NCI-H1092 (cell line): Measurements from ENCODE around the gene TGFBRAP1.
A peak's percentile ranks its signal among the peaks of the same experiment; 100 is the strongest.

Source experiments
- DNase-seq: peaks from one replicate; lab custom pipeline; 2025; lab: John Stamatoyannopoulos, UW

TGFBRAP1 gene

GRCh38 chr2:105238664-105239240 lies 90.8 kb downstream of the TGFBRAP1 start:
- DNase-seq, result no peak

- no peak for DNase-seq
Measured at GRCh38 chr2:105237045-105237765, 92.3 kb downstream of the TGFBRAP1 start.

GRCh38 chr2:105236060-105236424 lies 93.5 kb downstream of the TGFBRAP1 start:
- no peak for DNase-seq

- DNase-seq, result peak; percentile 57
Measured at GRCh38 chr2:105235388-105236059, 94.0 kb downstream of the TGFBRAP1 start.

GRCh38 chr2:105231232-105231619 lies 98.3 kb downstream of the TGFBRAP1 start:
- no peak for DNase-seq

- DNase-seq, result no peak
Measured at GRCh38 chr2:105224444-105224843, 105.1 kb downstream of the TGFBRAP1 start.

GRCh38 chr2:105220604-105221003 lies 108.9 kb downstream of the TGFBRAP1 start:
- DNase-seq, result no peak

- no peak for DNase-seq
Measured at GRCh38 chr2:105215586-105216192, 113.8 kb downstream of the TGFBRAP1 start.
